CD14-positive monocyte (primary cell): Measurements from ENCODE around the gene KCNJ13. TPM values are rescaled to one million over a fixed set of nuclear protein-coding genes. Genes with fewer than 3 reads are reported as not detected.

Experiments
- DNase-seq, 3 donors: peaks; one replicate each; pipeline ENCODE4 v3.0.0-alpha.2; 2011 to 2022
- H2AFZ ChIP-seq: 2 replicates; pipeline ENCODE4 v1.6.0; 2012; ENCODE audit warnings: mild to moderate bottlenecking, low read depth, low read length, inconsistent platforms; ENCODE audit not compliant: insufficient read depth, poor library complexity, severe bottlenecking
- H3K27ac ChIP-seq, 2 donors: 1 replicate in 1 of 2; 2 replicates in 1 of 2; pipeline ENCODE4 v1.5.1; 2012 to 2013; ENCODE audit warnings: low read length in 2 of 2, control low read depth in 1 of 2, inconsistent platforms in 1 of 2, low read depth in 1 of 2, mild to moderate bottlenecking in 1 of 2
- H3K27me3 ChIP-seq, 2 donors: one replicate each; pipeline versions ENCODE4 v1.6.0 to v1.6.1; 2011 to 2013; ENCODE audit warnings: low read length in 2 of 2; ENCODE audit not compliant: control insufficient read depth in 2 of 2, insufficient read depth in 2 of 2
- H3K36me3 ChIP-seq, 2 donors: replicated peaks in 1 of 2; 1 replicate in 1 of 2; 2 replicates in 1 of 2; pipeline versions ENCODE4 v1.5.1 to v1.6.1; 2012 to 2013; ENCODE audit warnings: low read length in 2 of 2, control low read depth in 1 of 2, inconsistent platforms in 1 of 2, mild to moderate bottlenecking in 1 of 2; ENCODE audit not compliant: insufficient read depth in 2 of 2, control insufficient read depth in 1 of 2
- H3K4me1 ChIP-seq, 2 donors: 1 replicate in 1 of 2; 2 replicates in 1 of 2; pipeline versions ENCODE4 v1.5.1 to v1.6.1; 2012 to 2013; ENCODE audit warnings: low read length in 2 of 2, control low read depth in 1 of 2, inconsistent platforms in 1 of 2, mild to moderate bottlenecking in 1 of 2, moderate library complexity in 1 of 2; ENCODE audit not compliant: insufficient read depth in 2 of 2, control insufficient read depth in 1 of 2
- H3K4me2 ChIP-seq: replicated peaks from 2 replicates; pipeline ENCODE3; 2012; ENCODE audit warnings: low read length, moderate library complexity, mild to moderate bottlenecking; ENCODE audit not compliant: poor library complexity, severe bottlenecking; ENCODE audit errors: extremely low read depth
- H3K4me3 ChIP-seq, 3 experiments: fragments of 200-600 bp in 1 of 3; sonication (generic) in 1 of 3; replicated peaks in 1 of 3; 1 replicate in 2 of 3; 2 replicates in 1 of 3; pipeline ENCODE4 v1.5.1; 2011 to 2013; ENCODE audit warnings: low read length in 3 of 3, mild to moderate bottlenecking in 3 of 3, control low read depth in 2 of 3, low read depth in 2 of 3, inconsistent platforms in 1 of 3, moderate library complexity in 1 of 3
- H3K79me2 ChIP-seq: 2 replicates; pipeline ENCODE4 v1.6.0; 2012; ENCODE audit warnings: mild to moderate bottlenecking, control low read depth, inconsistent platforms, low read length, moderate library complexity; ENCODE audit not compliant: insufficient read depth
- H3K9ac ChIP-seq: 2 replicates; pipeline ENCODE4 v1.6.0; 2017; ENCODE audit warnings: low read length, mild to moderate bottlenecking; ENCODE audit not compliant: insufficient read depth, poor library complexity, severe bottlenecking
- H3K9me3 ChIP-seq, 2 donors: replicated peaks in 1 of 2; 1 replicate in 1 of 2; 2 replicates in 1 of 2; pipeline versions ENCODE4 v1.5.1 to v1.6.1; 2012 to 2013; ENCODE audit warnings: low read length in 2 of 2, control low read depth in 1 of 2; ENCODE audit not compliant: control insufficient read depth in 1 of 2, insufficient read depth in 1 of 2
- H4K20me1 ChIP-seq: 2 replicates; pipeline ENCODE4 v1.6.0; 2012; ENCODE audit warnings: mild to moderate bottlenecking, low read length, control low read depth, moderate library complexity; ENCODE audit not compliant: insufficient read depth
- H3K27ac Mint-ChIP-seq, 7 donors: one replicate each; pipeline ENCODE4 v1.8.0; 2020; ENCODE audit warnings: mild to moderate bottlenecking in 7 of 7, mixed read lengths in 7 of 7, moderate library complexity in 6 of 7, inconsistent platforms in 2 of 7
- H3K27me3 Mint-ChIP-seq, 3 donors: one replicate each; pipeline ENCODE4 v1.8.0; 2021 to 2022; ENCODE audit warnings: low read depth in 3 of 3, mild to moderate bottlenecking in 3 of 3, mixed read lengths in 3 of 3, moderate library complexity in 3 of 3, inconsistent platforms in 1 of 3
- H3K36me3 Mint-ChIP-seq, 2 donors: one replicate each; pipeline ENCODE4 v1.8.0; 2020; ENCODE audit warnings: mixed read lengths in 2 of 2, inconsistent platforms in 1 of 2, mild to moderate bottlenecking in 1 of 2
- H3K4me1 Mint-ChIP-seq: one replicate; pipeline ENCODE4 v1.8.0; 2020; ENCODE audit warnings: mild to moderate bottlenecking, mixed read lengths
- H3K4me3 Mint-ChIP-seq, 2 donors: one replicate each; pipeline ENCODE4 v1.8.0; 2020; ENCODE audit warnings: mild to moderate bottlenecking in 2 of 2, mixed read lengths in 2 of 2, moderate library complexity in 1 of 2
- H3K9me3 Mint-ChIP-seq, 7 donors: one replicate each; pipeline ENCODE4 v1.8.0; 2020 to 2022; ENCODE audit warnings: mixed read lengths in 7 of 7, mild to moderate bottlenecking in 6 of 7, moderate library complexity in 6 of 7, inconsistent platforms in 2 of 7
- WGBS: methylation state at CpG from one replicate; pipeline ENCODE4 v1.1.5; 2013; ENCODE audit warnings: missing lambda C conversion rate; ENCODE audit not compliant: insufficient coverage; 5-methylcytosine and 5-hydroxymethylcytosine counted together
- intact Hi-C, 2 donors: fragments of 100-400 bp; cut with micrococcal nuclease; formaldehyde crosslinking; loops; one replicate each; pipeline versions ENCODE4 v1.15.0 to v1.15.1; 2023
- polyA plus RNA-seq, 3 donors: library from polyadenylated mRNA; depleted of rRNA in 1 of 3; unstranded in 2 of 3; stranded (reverse) in 1 of 3; fragments of 300-500 nt in 2 of 3; fragments of >200 nt in 1 of 3; fragmentation: Illumina TruSeq in 2 of 3; gene quantifications; 1 replicate in 2 of 3; 2 replicates in 1 of 3; pipeline ENCODE4 v1.2.3, GENCODE V29; 2012 to 2021
- TF ChIP-seq, protein P1 (sequence below): fragments of 200-600 bp; IDR thresholded peaks from one replicate; pipeline ENCODE4 v1.8.0; 2022; ENCODE audit warnings: antibody characterized with exemption, mild to moderate bottlenecking

KCNJ13 gene
- polyA plus RNA-seq, 3 donors: not detected

DNA sequence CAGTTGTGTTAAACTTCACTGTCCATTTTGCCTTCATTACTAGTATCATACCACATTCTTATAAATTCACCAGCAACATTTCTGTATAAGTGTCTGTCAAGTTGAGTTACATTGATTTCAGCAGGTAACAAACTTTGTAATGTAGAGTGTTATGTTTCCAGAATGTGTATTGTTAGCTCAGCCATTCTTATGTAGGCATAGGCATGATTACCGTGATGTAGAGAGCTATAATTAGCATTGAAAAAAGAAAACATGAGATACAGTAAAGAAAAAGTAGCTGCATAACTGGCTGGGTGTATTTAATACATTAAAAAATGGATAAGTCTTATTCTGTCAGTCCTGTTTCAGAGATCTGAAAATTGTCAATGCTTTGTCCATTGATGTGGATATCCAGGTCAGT lies 8.5 kb downstream of the KCNJ13 start:
- no peak overlapping the region for H2AFZ ChIP-seq
- H3K27ac ChIP-seq: no peak overlapping the region
- no peaks in the 10 kb centered on the region for H3K9me3 ChIP-seq
- Mint-ChIP-seq H3K27ac (no peak overlapping the region), H3K9me3 (peaks cover 0 to under 1% (median 0%) of the 10 kb centered on the region in 7 donors), H3K36me3 (peaks cover 72 to 74% of the 10 kb centered on the region in 2 donors), H3K4me3 (no peak overlapping the region), H3K27me3 (no peaks in the 10 kb centered on the region), H3K4me1 (no peaks in the 10 kb centered on the region)
- no peaks in the 10 kb centered on the region for H3K79me2 ChIP-seq
- no CpG with 5 or more reads among the region's 1 CpG for WGBS
- intact Hi-C loops: no loop called here
- H3K36me3 ChIP-seq: peaks cover 79 to 99% of the 10 kb centered on the region in 2 donors
- no peaks in the 10 kb centered on the region for H4K20me1 ChIP-seq
- no peak overlapping the region for H3K9ac ChIP-seq
- TF ChIP-seq, protein P1, sequence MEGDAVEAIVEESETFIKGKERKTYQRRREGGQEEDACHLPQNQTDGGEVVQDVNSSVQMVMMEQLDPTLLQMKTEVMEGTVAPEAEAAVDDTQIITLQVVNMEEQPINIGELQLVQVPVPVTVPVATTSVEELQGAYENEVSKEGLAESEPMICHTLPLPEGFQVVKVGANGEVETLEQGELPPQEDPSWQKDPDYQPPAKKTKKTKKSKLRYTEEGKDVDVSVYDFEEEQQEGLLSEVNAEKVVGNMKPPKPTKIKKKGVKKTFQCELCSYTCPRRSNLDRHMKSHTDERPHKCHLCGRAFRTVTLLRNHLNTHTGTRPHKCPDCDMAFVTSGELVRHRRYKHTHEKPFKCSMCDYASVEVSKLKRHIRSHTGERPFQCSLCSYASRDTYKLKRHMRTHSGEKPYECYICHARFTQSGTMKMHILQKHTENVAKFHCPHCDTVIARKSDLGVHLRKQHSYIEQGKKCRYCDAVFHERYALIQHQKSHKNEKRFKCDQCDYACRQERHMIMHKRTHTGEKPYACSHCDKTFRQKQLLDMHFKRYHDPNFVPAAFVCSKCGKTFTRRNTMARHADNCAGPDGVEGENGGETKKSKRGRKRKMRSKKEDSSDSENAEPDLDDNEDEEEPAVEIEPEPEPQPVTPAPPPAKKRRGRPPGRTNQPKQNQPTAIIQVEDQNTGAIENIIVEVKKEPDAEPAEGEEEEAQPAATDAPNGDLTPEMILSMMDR: no peak
- no peaks in the 10 kb centered on the region for H3K4me1 ChIP-seq
- no peak overlapping the region for H3K4me2 ChIP-seq
- DNase-seq: no peak
- H3K27me3 ChIP-seq: no peaks in the 10 kb centered on the region
- no peak overlapping the region for H3K4me3 ChIP-seq

DNA sequence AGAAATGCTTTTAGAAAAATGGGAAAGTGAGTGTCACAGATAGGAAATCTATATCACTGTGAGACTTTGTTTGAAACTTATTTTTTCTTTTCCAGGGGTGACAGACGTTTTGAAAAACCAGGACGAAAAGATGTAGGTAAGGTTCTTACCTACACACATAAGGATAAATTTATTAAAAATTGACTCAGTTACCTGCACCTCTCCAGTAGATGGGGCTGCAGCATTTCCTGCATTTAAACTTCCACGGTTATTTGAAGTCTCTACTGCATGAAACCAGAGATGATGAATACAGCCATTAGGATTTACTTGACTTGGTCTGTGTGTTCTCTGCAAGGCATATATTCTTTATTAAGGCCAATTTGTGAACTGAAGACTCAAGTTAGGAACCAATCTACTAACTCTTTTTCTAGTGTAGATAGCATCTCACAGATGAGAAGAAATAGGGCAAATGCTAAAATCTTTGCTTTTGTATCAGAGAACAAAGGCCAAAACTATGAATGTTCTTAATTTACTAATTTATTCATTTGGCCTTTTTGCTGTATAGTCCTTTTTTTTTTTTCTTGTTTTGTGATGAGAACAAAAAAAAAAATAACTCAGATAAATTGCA lies 15.0 kb downstream of the KCNJ13 start:
- Histone ChIP-seq H3K4me1 (no peaks in the 10 kb centered on the region), H3K9ac (no peak overlapping the region), H2AFZ (no peak overlapping the region), H3K79me2 (no peaks in the 10 kb centered on the region), H3K27ac (no peak overlapping the region), H3K9me3 (no peaks in the 10 kb centered on the region), H3K27me3 (no peaks in the 10 kb centered on the region), H3K36me3 (peaks cover 77 to 94% of the 10 kb centered on the region in 2 donors), H3K4me2 (no peak overlapping the region), H3K4me3 (no peak overlapping the region), H4K20me1 (peaks cover 8% of the 10 kb centered on the region)
- H3K27ac Mint-ChIP-seq: no peak overlapping the region
- intact Hi-C loops: no loop called here
- H3K4me3 Mint-ChIP-seq: no peak overlapping the region
- WGBS: no CpG with 5 or more reads among the region's 3 CpGs
- H3K27me3 Mint-ChIP-seq: no peaks in the 10 kb centered on the region
- DNase-seq: peak in 1 of 3 donors; percentile 2
- TF ChIP-seq, protein P1: no peak
- H3K4me1 Mint-ChIP-seq: no peaks in the 10 kb centered on the region
- peaks cover 0 to 2% (median 0%) of the 10 kb centered on the region in 7 donors for H3K9me3 Mint-ChIP-seq
- H3K36me3 Mint-ChIP-seq: peaks cover 62 to 73% of the 10 kb centered on the region in 2 donors
